Caco-2 (cell line): Measurements from ENCODE around the gene MROH8. TPM values are rescaled to one million over a fixed set of nuclear protein-coding genes. Genes with fewer than 3 reads are reported as not detected.

Experiments
- BruUV-seq: library from RNA; stranded (reverse); fragments of 400-500 nt; replicated peaks from 2 replicates; lab custom pipeline; 2021; lab: Mats Ljungman, UMichigan
- CTCF ChIA-PET: fragments of 300-600 bp; sonication (Branson Sonifier 250); formaldehyde crosslinking; loops from one replicate; lab custom pipeline; 2022; ENCODE audit warnings: antibody characterized with exemption; lab: Charles Lee
- POLR2A ChIA-PET: fragments of 300-600 bp; sonication (Branson Sonifier 250); formaldehyde crosslinking; loops from one replicate; lab custom pipeline; 2022; ENCODE audit warnings: antibody characterized with exemption; lab: Charles Lee
- DNase-seq, 2 experiments: peaks; one replicate each; pipeline versions ENCODE4 v3.0.0 to v3.0.0-alpha.2; 2020 to 2022
- H3K27me3 ChIP-seq: replicated peaks from 2 replicates; pipeline ENCODE4 v1.6.0; 2011; ENCODE audit warnings: low read length; ENCODE audit not compliant: control insufficient read depth, insufficient read depth
- H3K36me3 ChIP-seq: 2 replicates; pipeline ENCODE4 v1.5.1; 2011; ENCODE audit warnings: low read length; ENCODE audit not compliant: control insufficient read depth, insufficient read depth
- H3K4me1 ChIP-seq: fragments of 250-450 bp; sonication (Bioruptor Pico); 2 replicates; pipeline ENCODE4 v1.5.1; 2020; ENCODE audit warnings: mild to moderate bottlenecking
- H3K4me3 ChIP-seq: 2 replicates; pipeline ENCODE4 v1.5.1; 2011; ENCODE audit warnings: low read depth, mild to moderate bottlenecking, control low read depth, low read length
- H3K9me3 ChIP-seq: fragments of 250-450 bp; sonication (Bioruptor Pico); 2 replicates; pipeline ENCODE4 v1.5.1; 2020; ENCODE audit warnings: mild to moderate bottlenecking, moderate library complexity
- H3K27ac Mint-ChIP-seq: one replicate; pipeline ENCODE4 v1.8.0; 2022; ENCODE audit warnings: mixed read lengths; ENCODE audit not compliant: unreplicated experiment
- H3K27me3 Mint-ChIP-seq: one replicate; pipeline ENCODE4 v1.8.0; 2022; ENCODE audit warnings: mixed read lengths; ENCODE audit not compliant: insufficient read depth, unreplicated experiment
- H3K36me3 Mint-ChIP-seq: one replicate; pipeline ENCODE4 v1.8.0; 2022; ENCODE audit warnings: mild to moderate bottlenecking, mixed read lengths; ENCODE audit not compliant: insufficient read depth, unreplicated experiment
- H3K4me1 Mint-ChIP-seq: one replicate; pipeline ENCODE4 v1.8.0; 2022; ENCODE audit warnings: low read depth, mixed read lengths; ENCODE audit not compliant: unreplicated experiment
- H3K4me3 Mint-ChIP-seq: one replicate; pipeline ENCODE4 v1.8.0; 2022; ENCODE audit warnings: mild to moderate bottlenecking, moderate library complexity, mixed read lengths; ENCODE audit not compliant: unreplicated experiment
- H3K9me3 Mint-ChIP-seq: one replicate; pipeline ENCODE4 v1.8.0; 2022; ENCODE audit warnings: mixed read lengths; ENCODE audit not compliant: unreplicated experiment
- intact Hi-C: fragments of 100-400 bp; cut with micrococcal nuclease; formaldehyde crosslinking; loops from one replicate; pipeline ENCODE4 v1.10.0; 2022; ENCODE audit not compliant: unreplicated experiment
- total RNA-seq: library from RNA; stranded (reverse); gene quantifications from 2 replicates; pipeline ENCODE4 v1.2.3, GENCODE V29; 2022
- TF ChIP-seq, protein P1 (sequence below), 2 experiments: fragments of 200-600 bp in 1 of 2; IDR thresholded peaks; 1 replicate in 1 of 2; 2 replicates in 1 of 2; pipeline versions ENCODE4 v1.5.1 to v1.8.0; 2011 to 2022; ENCODE audit warnings: antibody characterized with exemption in 1 of 2, control low read depth in 1 of 2, inconsistent platforms in 1 of 2, low read depth in 1 of 2, low read length in 1 of 2, mild to moderate bottlenecking in 1 of 2, moderate library complexity in 1 of 2; ENCODE audit not compliant: insufficient read depth in 1 of 2, severe bottlenecking in 1 of 2, unreplicated experiment in 1 of 2

Gene MROH8
- total RNA-seq, 1 experiment from 2014 or later, result 2.6 TPM

DNA sequence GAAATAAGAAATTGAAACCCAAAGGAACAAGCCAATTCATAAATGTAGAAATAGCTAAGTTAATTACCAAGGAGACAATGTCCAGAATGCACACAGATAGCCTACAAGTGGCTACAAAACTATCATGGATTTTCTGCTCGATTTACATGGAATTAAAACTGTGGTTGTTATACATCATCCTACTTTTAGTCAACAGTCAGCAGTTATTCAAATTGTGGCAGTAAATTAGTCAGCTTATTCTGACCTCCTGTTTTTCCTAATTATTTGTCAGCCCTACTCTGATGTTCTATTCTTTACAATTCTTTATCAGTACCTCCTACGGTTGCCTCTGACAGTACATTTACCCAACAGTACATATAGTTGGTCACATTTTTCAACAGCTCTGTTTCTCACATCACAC is 113.2 kb downstream of the MROH8 start:
- H3K27ac Mint-ChIP-seq, result no peak overlapping the region
- no peaks in the 10 kb centered on the region; the same call in 1 of the 2 replicates for H3K36me3 ChIP-seq
- no peaks in the 10 kb centered on the region for H3K27me3 Mint-ChIP-seq
- intact Hi-C loops, result no loop called here
- no peaks in the 10 kb centered on the region for H3K9me3 Mint-ChIP-seq
- no peak for DNase-seq
- H3K4me1 Mint-ChIP-seq, result no peaks in the 10 kb centered on the region
- BruUV-seq, result TSS peak; percentile 22
- CTCF ChIA-PET, result no interaction called here
- no peaks in the 10 kb centered on the region for H3K27me3 ChIP-seq
- peaks cover 63% of the 10 kb centered on the region for H3K36me3 Mint-ChIP-seq
- no peak overlapping the region for H3K4me3 Mint-ChIP-seq
- POLR2A ChIA-PET, result no interaction called here
- no peaks in the 10 kb centered on the region for H3K9me3 ChIP-seq
- H3K4me3 ChIP-seq, result no peak overlapping the region
- TF ChIP-seq, protein P1, sequence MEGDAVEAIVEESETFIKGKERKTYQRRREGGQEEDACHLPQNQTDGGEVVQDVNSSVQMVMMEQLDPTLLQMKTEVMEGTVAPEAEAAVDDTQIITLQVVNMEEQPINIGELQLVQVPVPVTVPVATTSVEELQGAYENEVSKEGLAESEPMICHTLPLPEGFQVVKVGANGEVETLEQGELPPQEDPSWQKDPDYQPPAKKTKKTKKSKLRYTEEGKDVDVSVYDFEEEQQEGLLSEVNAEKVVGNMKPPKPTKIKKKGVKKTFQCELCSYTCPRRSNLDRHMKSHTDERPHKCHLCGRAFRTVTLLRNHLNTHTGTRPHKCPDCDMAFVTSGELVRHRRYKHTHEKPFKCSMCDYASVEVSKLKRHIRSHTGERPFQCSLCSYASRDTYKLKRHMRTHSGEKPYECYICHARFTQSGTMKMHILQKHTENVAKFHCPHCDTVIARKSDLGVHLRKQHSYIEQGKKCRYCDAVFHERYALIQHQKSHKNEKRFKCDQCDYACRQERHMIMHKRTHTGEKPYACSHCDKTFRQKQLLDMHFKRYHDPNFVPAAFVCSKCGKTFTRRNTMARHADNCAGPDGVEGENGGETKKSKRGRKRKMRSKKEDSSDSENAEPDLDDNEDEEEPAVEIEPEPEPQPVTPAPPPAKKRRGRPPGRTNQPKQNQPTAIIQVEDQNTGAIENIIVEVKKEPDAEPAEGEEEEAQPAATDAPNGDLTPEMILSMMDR (IDR thresholded peaks at IDR 0.05; ENCODE audit: insufficient read depth in 1 of 2, low read depth in 1 of 2, low read length in 1 of 2, severe bottlenecking in 1 of 2, unreplicated experiment in 1 of 2), result no peak
- H3K4me1 ChIP-seq, result no peaks in the 10 kb centered on the region

DNA sequence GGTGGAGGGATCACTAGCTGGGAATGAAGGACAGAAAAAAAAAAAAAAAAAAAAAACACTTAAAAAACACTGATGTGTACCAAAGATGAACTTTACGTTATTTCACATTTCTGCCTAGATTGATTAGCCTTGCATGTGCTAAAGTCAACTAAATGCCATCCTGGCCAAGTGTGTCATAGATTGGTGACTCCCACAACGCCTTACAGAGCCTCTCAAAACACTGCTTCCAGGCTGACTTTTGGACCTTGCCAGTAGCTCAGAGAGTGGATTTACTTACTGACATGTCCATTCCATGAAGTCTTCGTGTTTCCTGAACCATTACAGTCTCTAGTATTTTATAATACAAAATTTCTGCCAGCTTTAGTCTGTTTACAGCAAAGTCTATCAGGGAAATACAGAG is 124.1 kb downstream of the MROH8 start:
- POLR2A ChIA-PET, result no interaction called here
- TF ChIP-seq, protein P1 (IDR thresholded peaks at IDR 0.05; ENCODE audit: insufficient read depth in 1 of 2, low read depth in 1 of 2, low read length in 1 of 2, severe bottlenecking in 1 of 2, unreplicated experiment in 1 of 2), result no peak
- no peaks in the 10 kb centered on the region for H3K4me1 Mint-ChIP-seq
- no peak overlapping the region for H3K4me3 Mint-ChIP-seq
- no peak overlapping the region for H3K27ac Mint-ChIP-seq
- DNase-seq, result no peak
- Histone ChIP-seq H3K4me1 (no peaks in the 10 kb centered on the region), H3K9me3 (no peaks in the 10 kb centered on the region), H3K4me3 (no peak overlapping the region), H3K36me3 (peaks cover 2% of the 10 kb centered on the region), H3K27me3 (no peaks in the 10 kb centered on the region)
- intact Hi-C loops, result no loop called here
- BruUV-seq, result no TSS peak
- H3K9me3 Mint-ChIP-seq, result no peaks in the 10 kb centered on the region
- peaks cover 94% of the 10 kb centered on the region for H3K36me3 Mint-ChIP-seq
- CTCF ChIA-PET, result interaction anchor here (0.6 to 0.8 kb wide), 2 partner anchors 9 to 642 kb away, joined by 3 to 5 read pairs; no protein-coding TSS in a partner anchor
- no peaks in the 10 kb centered on the region for H3K27me3 Mint-ChIP-seq

DNA sequence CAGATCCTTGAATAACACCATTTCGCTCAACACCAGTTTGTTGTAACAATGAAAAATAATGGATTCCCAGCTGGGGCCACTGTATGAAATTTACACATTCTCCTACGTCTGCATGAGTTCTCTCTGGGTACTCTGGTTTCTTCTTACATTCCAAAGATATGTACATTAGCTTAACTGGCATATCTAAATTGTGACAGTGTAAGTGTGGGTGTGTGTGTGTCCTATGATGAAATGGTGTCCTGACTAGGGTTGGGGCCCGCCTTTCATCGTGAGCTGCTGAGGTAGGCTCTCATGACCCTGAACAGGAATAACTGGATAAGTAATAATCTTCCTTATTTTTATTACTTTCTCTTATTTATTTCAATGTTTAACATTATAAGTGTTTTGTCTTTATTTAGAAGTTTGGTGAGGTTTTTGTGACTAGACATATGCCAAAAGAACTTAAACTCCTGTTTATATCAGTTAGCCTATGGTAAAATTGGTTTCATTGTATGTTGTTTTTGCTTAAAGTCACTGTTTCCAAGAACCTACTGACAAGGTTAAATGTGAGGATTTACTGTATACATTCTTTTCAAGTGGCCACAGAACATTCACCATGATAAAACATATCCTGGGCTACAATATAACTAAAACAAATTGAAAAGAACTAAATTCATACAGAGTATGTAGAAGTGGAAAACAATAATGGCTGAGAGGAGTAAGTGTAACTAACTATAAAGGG is 126.0 kb downstream of the MROH8 start:
- intact Hi-C loops, result no loop called here
- Mint-ChIP-seq H3K9me3 (no peaks in the 10 kb centered on the region), H3K4me1 (no peaks in the 10 kb centered on the region), H3K36me3 (peaks cover 96% of the 10 kb centered on the region), H3K27ac (no peak overlapping the region), H3K27me3 (no peaks in the 10 kb centered on the region), H3K4me3 (no peak overlapping the region)
- POLR2A ChIA-PET, result no interaction called here
- Histone ChIP-seq H3K27me3 (no peaks in the 10 kb centered on the region), H3K4me1 (no peaks in the 10 kb centered on the region), H3K9me3 (no peaks in the 10 kb centered on the region), H3K36me3 (peaks cover 4% of the 10 kb centered on the region), H3K4me3 (no peak overlapping the region)
- BruUV-seq, result TSS peak; percentile 23
- TF ChIP-seq, protein P1 (IDR thresholded peaks at IDR 0.05; ENCODE audit: insufficient read depth in 1 of 2, low read depth in 1 of 2, low read length in 1 of 2, severe bottlenecking in 1 of 2, unreplicated experiment in 1 of 2), result no peak
- CTCF ChIA-PET, result no interaction called here
- DNase-seq, result peak in 1 of 2 experiments; percentile 48

Other genes with a start within 250 kb of the MROH8 start
- 56.8 and 63.0 TPM in 2 replicates for gene SAMHD1, start 227.8 kb downstream of the MROH8 start, total RNA-seq
- 35.9 and 37.0 TPM in 2 replicates for gene RBL1, start 83.6 kb downstream of the MROH8 start, total RNA-seq
- 789 and 838 TPM in 2 replicates for gene RPN2, start 218 bp downstream of the MROH8 start, total RNA-seq
- not detected in 2 replicates for gene GHRH, start 82.3 kb upstream of the MROH8 start, total RNA-seq
- 95.6 and 106 TPM in 2 replicates for gene MANBAL, start 110.1 kb upstream of the MROH8 start, total RNA-seq
- 197 and 222 TPM in 2 replicates for gene SRC, start 166.6 kb upstream of the MROH8 start, total RNA-seq